HG03342 (cell line): ENCODE measurements around the gene L3HYPDH.
"Not testable (repeated sequence)": the region's sequence is repeated elsewhere in the genome, so short reads cannot be mapped to it uniquely, and the experiment has no call there.

Experiments used
- ATAC-seq: cut with Tn5 transposase; IDR thresholded peaks from one replicate; pipeline ENCODE4 v1.9.1; 2021; ENCODE audit warnings: mild to moderate bottlenecking, moderate library complexity; ENCODE audit not compliant: unreplicated experiment

L3HYPDH gene

DNA sequence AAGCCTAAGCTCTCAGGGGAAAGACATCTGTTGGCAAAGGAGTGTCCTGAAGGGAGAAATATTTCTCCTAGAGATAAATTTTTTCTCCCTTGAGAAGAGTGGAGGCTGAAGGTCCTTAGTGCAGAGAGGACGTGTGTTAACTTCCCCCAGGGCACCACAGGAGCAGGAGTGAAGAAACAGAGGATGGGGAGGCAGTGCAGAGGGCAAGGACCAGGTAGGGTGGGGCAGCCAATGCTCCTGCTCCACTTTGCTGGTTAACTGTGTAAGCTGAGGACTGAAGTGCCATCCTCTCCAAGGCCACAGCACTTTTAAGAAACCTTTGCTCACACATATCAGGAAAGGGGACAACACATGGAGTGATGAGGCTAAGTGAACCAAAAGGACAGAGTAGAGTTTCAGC, 4.0 kb downstream of the L3HYPDH start:
- ATAC-seq, result no peak

DNA sequence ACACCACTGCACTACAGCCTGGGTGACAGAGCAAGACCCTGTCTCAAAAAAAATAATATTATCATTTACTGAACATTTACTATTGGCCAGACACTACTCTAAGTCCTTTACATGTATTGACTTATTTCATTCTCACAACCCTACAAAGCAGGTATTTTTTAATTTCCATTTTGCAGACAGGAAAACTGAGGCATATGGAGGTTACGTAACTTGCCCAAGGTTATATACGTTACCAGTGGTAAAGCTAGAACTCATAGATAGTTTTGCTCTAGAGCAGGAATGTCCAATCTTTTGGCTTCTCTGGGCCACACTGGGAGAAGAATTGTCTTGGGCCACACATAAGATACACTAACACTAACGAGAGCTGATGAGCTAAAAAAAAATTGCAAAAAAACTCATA, 5.7 kb downstream of the L3HYPDH start:
- ATAC-seq, result no peak

DNA sequence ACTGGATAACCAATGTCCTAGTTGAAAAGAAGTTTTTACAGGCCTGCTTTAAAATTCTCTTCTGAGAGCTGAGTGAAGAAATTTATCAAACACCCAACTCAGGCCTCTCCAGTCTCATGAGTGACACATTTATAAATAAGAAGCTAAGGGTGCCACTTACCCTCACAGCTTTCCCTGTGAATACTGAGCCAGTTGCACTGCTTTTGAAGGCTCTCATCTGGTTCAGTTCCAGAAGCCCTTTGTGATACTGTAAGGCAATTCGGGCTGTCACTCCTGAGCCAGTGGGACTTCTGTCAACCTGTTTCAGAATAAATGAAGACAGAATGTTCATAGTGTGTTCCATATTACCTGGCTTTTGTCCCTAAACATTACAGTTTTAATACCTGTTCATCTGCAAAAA, 8.5 kb downstream of the L3HYPDH start:
- ATAC-seq, result no peak

DNA sequence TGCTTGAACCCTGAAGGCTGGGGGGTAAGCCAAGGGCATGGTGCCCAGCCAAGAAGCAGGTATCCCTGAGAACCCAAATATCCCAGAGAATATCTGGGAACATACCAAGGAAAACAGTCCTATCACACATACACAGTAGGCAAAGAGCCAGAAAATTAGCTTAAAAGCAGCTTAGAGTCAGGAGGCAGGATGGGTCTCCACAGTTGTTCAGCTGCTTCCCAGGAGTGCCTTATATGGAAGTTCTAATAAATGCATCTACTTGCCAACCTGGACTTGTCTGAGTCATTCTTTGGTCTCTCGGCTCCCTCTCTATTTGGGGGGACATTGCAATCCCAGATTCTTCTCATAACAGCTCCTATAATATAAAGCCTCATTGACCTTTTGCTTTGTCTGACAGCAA, 10.0 kb downstream of the L3HYPDH start:
- ATAC-seq, result no peak

DNA sequence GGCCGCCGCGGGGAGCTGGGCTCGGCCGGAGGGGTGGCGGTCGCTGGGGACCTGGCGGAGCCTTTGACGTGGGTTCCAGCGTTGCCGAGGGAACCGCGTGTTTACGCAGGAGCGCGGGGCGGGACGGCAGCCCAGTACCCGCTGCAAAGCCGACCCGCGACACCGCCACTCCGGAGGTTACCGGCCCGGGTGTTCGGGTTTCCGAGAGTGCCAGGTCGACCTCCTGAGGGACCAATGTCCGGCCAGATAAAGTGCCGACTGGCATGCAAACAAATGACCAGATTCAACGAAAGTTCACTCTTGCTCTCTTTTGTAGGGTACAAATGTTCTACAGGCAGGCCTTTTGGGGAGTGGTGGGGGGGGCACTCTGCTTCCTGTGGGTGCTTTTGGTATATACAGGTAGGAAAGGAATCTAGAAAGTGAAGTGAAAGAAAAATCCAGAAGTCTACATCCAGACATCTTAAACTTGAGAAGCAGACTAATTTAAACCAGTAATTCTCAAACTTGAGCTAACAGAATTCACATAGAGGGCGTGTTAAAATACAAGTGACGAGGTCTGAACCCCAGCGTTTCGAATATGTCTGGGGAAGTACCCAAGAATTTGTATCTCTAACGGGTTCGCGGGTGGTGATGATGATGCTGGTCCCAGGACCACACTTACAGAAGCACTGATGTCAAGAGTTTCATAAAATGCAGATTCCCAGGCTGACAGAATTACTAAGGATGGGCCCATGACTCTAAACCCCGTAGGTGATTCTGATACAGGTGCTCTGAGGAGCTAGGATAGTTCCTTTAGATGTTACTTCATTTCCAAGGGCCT, 18.7 kb downstream of the L3HYPDH start, which contains the start of gene GPR135:
GPR135 (minus strand) TSS at position 65 of the 820 bp plus-strand sequence. CDS start 154 bp downstream, outside the sequence.
- ATAC-seq, result peak; percentile 33

DNA sequence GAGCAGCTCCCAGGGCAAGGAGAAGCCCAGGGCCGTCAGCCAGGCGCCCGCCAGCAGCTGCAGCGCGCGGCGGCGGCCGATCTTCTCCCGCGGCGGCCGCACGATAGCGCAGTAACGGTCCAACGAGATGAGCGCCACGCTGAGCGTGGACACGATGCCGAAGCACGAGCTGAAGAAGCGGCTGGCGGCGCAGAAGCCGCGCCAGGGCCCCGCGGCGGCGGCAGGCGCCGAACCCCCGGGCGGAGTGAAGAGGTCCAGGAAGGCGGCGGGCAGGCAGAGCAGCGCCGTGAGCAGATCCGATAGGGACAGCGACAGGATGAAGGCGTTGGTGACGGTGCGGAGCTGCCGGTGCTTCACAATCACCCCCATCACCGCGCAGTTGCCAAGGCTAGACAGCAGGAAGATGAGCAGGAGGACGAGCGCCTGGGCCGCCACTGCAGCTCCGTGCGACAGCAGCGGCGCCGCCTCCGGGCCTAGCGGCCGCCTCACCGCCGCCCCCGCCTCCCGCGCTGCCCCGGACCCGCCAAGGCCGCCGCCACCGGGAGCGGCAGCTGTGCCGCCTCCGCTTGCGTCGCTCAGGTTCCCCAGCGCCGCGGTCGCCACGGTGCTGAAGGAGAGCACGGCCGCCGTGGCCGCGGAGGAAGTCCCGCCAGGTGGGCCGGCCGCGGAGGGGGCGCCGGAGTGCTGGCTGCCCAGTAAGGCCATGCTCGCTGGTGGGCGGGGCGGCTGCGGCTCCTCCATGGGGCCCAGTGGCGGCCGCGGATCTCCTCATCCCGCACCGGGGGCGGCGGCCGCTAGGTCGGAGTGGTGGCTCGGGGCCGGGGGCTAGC, 19.5 kb downstream of the L3HYPDH start:
- peak; percentile 60 for ATAC-seq

DNA sequence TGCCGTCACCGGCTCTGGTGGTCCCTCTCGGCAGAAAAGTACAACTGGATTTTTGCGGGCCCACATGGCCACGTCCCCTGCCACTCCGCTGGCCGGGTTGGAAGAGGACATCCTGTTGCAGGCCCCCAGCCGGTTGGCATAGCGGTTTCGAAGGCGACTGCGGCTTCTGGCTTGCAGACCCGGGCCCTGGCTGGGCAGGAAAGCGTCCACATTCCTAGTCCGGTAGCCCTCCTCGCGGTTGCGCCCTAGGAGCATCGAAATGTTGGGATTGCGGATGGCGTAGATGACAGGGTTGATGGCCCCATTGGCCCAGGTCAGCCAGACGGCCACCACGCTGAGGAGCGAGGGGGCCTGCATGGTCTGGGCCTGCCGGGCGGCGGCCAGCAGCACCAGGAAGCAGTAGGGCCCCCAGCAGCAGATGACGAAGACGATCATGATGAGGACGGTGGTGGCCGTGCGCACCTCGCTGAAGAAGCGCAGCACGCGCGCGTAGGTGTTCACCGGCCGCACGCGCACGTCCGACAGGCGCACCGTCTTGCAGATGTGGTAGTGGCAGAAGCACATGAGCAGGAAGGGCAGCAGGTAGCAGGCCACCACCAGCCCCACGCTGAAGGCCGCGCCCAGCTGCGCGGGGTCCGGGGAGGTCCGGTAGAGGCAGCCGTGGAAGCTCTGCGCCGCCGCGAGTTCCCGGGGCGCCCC, 20.3 kb downstream of the L3HYPDH start:
- ATAC-seq, result peak; percentile 29

DNA sequence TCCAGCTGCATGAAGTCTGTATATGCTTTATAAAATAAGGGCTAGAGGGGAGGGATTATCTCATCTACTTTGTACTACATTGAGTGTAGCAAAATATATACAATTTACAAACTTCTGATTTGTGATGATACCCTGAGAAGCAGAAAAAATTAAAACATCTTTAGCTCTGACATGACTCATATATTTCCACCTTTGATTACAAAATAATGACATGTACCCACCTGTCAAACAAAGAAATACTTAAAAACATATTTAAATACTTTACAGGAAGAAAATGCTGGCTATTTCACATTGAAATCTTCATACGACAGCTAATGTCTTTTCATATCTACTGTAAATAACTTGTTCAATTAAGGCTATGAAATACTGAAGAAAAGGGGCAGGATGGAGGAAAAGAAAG, 22.3 kb downstream of the L3HYPDH start:
- ATAC-seq, result no peak

DNA sequence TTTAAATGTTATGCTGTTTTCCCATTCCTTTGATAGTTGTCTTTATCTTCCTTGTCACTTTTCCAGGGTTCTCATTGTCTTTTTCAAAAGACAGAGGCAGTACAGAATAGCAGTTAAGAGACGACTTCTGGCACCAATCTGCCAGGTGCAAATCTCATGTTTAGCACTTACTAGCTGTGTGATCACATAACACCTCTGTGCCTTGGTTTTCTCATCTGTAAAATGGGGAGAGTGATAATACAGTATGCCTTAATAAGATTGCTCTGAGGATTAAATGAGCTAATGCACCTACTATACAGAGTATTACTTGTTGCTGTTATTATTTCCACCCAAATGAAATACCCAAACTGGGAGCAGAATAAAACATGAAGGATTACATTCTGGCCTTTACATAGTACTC, 23.8 kb downstream of the L3HYPDH start:
- no peak for ATAC-seq

DNA sequence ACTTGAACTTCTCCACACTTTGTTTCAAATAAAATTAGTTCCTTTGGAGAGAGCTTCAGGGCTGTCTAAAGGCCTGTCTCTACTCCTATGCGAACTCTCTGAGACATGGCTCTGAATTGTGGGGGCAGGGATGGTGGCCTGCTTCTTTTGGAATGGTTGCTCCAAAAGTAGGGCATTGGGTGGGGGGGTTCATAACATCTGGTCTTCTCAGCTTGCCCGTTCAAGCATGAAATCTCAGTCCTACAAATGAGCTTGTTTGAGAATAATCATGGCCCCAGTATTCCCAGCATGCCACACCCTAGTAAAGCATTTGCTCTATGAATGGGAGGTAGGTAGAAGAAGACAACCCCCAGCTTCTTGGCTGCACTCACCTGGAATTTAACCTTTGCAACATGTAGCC, 25.7 kb downstream of the L3HYPDH start:
- no peak for ATAC-seq

DNA sequence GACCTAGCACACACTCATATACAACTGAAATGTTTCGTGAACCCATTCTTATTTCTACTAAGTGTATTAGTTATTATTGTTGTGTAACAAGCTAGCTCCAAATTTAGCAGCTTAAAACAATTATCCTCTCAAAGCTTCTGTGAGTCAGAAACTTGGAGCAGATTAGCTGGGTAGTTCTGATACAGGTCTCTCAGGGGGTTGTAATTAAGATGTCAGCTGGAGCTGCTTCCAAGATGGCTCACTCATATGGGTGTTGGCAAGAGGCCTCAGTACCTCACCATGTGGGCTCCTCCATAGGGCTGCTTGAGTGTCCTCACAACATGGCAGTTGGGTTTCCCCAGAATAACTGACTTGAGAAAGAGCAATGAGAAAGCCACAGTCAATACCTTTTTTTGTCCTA, 28.8 kb downstream of the L3HYPDH start:
- no peak for ATAC-seq

DNA sequence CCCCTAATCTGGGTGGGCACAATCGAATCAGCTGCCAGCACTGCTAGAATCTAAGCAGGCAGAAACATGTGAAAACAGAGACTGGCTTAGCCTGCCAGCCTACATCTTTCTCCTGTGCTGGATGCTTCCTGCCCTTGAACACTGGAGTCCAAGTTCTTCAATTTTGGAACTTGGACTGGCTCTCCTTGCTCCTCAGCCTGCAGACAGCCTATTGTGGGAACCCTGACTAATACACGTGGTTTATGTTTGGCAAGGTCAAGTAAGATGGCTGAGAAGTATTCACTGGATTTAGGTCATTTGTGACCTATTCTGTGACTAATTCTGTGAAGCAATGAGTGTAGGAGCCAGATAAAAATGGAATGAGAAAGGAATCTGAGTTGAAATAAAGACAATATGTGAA, 30.1 kb downstream of the L3HYPDH start:
- ATAC-seq, result no peak

DNA sequence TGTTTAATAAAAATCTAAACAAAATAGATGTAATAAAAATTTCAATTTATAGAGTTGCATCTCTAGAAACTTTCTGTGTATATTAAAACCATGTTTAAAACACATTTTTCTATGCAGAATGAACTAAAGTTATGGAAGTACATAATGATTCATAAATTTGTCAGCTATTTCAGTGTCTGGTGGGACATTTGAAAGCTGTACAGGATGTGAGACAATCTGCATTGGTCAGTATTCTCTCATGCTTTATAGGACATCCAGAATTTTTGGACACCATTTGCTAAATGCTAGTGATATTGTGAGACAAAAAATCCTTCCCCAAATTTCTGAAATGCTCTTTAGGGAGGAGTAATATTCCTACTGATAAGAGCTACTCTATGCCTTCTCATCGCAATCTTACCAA, 32.4 kb downstream of the L3HYPDH start:
- ATAC-seq, result no peak

DNA sequence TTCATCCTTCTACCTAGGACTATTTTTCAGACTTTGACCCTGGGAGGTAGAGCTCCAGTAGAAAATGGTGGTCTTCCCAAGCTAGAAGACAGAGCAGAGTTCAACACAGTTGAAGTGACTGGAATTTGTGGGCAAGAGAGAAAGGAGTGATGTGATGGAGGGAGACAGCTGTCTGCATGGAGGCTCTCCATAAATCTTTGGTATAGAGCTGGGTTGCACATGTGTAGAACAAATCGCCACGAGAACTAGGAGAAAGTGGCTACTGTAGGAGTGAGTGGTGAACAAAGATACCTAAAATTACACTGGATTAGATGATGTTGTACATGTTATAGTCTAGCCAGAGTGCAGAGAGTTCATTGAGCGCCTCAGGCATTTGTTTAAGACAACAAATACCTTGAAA, 33.5 kb downstream of the L3HYPDH start:
- no peak for ATAC-seq

DNA sequence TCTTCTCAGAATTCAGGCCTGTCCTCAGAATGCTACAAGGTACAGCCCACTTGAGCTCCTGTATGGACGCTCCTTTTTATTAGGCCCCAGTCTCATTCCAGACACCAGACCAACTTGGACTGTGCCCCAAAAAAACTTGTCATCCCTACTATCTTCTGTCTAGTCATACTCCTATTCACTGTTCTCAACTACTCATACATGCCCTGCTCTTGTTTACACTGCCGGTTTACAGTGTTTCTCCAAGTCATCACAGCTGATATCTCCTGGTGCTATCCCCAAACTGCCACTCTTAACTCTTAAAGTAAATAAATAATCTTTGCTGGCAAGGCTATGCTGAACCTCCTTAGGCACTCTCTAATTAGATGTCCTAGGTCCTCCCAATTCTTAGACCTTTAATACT, 35.5 kb downstream of the L3HYPDH start:
- not testable (repeated sequence) for ATAC-seq

DNA sequence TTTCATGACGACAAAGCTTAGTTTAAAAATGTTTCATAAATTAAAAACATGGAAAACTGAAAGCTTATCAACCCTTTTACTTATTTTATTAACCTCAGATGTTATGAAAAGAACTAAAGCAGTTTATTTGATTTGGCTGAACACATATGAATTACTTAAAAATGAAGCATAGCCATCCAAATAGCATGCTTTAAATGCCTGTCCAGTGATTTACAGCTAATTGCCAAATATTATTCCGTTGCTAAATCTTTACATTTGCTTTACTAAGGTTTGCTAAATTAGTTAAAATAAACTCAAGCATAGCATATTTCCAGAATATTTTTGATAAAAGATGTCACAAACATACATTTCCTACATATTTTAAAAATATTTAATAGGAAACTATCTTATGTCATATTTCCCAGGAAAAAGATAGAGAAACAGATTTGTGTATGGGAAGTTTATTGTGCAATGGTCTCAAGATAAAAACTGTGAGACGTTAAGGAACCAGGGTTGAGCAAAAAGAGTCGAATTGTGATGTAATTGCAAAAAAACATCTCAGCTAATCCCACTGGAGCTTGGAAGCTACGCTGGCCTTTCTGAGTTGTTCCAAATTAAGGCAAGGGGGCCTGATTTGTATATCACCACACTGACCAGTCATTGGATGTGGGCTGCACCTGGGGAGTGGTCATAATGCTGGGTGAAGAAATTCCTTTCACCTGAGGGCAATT, 44.8 kb downstream of the L3HYPDH start:
- ATAC-seq, result no peak

DNA sequence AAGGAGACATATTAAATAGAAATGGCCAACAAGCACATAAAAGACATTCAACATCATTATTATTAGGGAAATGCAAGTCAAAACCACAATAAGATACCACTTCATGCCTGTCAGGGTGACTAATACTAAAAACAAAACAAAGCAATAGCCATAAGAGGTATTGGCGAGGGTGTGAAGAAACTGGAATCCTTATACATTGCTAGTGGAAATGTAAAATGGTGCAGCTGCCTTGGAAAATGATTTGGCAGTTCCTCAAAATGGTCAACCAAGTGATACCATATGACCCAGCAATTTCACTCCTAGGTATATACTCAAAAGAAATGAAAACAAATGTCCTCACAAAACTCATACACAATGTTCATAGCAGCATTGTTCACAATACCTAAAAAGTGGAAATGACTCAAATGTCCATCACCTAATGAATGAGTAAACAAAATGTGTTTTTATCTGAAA, 46.0 kb downstream of the L3HYPDH start:
- no peak for ATAC-seq

DNA sequence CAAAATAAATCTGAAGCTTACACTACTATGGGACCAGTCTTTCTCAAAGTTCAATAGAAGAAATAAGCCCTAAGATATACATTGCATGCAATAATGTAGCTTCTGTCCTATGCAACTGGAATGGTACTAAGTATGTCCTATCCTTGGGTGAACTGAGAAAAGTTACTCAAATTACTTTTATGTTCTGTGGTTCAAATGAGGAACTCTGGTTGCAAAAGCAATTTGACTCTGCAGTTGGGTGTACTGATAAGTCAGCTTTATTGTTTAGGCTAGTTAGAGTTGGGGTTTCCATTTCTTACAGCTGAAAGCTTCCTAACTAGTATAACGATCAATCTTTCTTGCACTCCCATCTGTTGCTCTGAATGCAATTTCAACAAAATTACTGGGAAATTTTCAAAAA, 48.2 kb downstream of the L3HYPDH start:
- no peak for ATAC-seq

DNA sequence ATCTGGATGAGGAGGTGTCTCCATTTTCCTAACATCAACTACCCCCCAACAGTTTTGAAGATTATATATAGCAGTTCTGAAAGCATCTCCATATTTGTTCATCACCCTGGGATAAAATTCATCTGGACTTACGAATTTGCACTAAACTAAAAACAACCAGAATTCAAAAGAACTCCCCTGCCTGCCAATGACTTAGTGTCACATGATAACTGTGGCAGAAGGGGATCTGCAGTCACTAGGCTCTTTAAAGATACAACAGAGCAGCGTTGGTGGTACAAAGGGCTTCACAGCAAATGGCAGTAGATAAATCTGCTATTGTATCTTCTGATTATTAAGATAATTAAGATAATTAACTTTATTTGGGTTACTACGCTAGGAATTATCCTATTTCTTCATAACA, 49.1 kb downstream of the L3HYPDH start:
- no peak for ATAC-seq

DNA sequence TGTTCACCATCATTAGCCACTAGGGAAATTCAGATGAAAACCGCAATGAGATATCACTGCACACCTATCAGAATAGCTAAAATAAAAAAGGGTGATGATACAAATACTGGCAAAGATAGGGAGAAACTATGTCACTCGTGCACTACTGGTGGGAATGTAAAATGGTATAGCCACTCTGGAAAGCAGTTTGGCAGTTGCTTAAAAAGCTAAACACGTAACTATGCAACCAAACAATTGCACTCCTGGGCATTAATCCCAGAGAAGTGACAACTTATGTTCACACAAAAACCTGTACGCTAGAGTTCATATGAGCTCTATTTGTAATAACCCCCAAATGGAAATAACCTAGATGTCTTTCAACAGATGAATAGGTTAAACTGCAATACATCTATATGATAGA, 54.4 kb downstream of the L3HYPDH start:
- ATAC-seq, result no peak

DNA sequence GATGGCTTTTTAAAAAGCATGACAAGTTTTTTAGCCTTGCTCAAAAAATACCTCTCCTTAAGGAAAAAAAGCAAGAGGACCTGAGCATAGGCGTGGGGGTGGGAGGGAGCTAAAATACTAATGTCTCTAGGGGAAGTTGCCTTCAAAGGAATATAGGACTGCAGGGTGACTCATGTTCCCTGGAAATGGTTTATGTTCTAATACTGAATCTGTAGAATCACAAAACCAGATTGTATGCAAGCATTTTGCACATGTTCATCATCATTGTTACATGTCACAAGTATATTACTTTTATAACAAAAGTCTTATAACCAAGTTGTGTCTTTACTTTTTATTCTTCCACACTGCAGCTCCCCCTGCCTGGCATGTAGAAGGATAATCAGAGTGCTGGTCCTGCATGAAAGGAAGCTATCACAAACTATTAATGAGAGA, 55.6 kb downstream of the L3HYPDH start:
- no peak for ATAC-seq
